Fibroblast of mammary gland (primary cell): ENCODE data around the gene MROH2B.

Experiments
- DNase-seq: peaks from one replicate; pipeline ENCODE4 v3.0.0-alpha.2; 2010; ENCODE audit warnings: low read depth
- H3K4me3 ChIP-seq: 2 replicates; pipeline ENCODE4 v1.5.1; 2011; ENCODE audit warnings: low read depth, mild to moderate bottlenecking, low read length, moderate library complexity; ENCODE audit not compliant: control insufficient read depth
- CTCF ChIP-seq: conservative IDR thresholded peaks from 2 replicates; pipeline ENCODE4 v1.5.1; 2011; ENCODE audit warnings: low read depth, low read length, inconsistent platforms; ENCODE audit not compliant: control insufficient read depth, insufficient read depth

The MROH2B gene

DNA sequence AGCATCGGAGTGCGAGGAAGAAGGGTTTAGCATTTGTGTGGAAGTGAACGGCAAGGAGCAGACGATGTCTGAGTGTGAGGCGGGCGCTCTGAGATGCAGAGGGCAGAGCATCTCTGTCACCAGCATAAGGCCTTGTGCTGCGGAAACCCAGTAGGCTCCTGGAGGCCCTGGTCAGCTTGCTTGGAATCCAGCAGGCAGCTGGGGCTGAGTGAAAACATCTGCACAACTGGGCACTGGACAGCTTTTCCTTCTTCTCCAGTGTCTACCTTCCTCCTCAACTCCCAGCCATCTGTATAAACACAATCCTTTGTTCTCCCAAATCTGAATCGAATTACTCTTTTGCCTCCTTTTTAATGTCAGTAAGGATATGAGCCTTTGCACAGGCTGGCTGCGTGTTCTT is 89.7 kb downstream of the MROH2B start:
- no peak for DNase-seq
- TF ChIP-seq CTCF = no peak
- H3K4me3 ChIP-seq = no peak overlapping the region

- TF ChIP-seq CTCF = no peak
- H3K4me3 ChIP-seq = no peak overlapping the region
- DNase-seq = no peak
Observed at GRCh38 chr5:40976836-40977235, 94.3 kb downstream of the MROH2B start.

- no peak for DNase-seq
- no peak for TF ChIP-seq CTCF
- H3K4me3 ChIP-seq = no peak overlapping the region
Observed at GRCh38 chr5:40976041-40976440, 95.1 kb downstream of the MROH2B start.

DNA sequence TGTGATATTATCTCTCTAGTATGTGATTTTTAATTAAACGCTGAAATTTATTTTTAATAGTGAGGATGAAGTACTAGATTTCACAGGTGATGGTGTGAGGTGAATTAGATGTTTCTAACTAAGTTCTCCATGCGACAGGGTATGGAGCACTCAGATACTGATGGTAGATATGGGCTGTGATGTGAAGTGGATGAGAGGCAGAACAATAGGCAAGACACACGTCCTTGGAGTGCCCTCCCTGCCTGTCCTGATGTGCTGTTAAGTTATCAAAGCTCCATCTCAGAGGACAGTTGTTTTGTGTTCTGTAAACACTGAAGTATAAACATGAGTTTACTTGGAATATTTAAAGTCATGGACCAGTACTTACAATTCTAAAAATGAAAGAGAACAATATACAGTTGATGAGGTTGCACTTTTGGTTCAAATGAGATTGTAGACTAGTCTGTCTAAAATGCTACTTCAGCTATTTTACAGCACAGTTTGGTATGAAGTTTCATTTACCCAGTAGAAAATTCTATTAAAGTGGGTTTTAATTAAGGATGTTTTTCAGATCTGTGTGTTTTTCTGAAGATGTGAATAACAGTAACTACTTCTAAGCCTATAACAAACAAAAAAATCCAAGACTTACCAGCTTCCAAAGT is 97.7 kb downstream of the MROH2B start:
- H3K4me3 ChIP-seq = no peak overlapping the region
- TF ChIP-seq CTCF = no peak
- DNase-seq = no peak

DNA sequence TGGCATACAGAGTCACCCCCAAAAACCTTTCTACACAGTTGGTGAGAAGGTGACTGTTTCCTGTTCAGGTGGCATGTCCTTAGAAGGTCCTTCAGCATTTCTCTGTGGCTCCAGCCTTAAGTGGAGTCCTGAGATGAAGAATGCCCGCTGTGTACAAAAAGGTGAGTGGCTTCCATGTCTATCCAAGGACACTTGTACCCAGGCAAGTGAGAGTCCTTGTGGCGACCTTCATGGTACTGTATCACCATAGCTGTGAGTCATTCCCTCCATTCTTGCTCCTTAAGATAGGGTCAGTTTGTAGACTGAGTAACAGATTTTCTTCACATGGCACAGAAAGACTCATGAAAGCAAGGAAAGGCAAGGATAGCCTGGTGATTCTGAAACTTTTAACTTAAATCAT is 98.7 kb downstream of the MROH2B start:
- no peak for DNase-seq
- H3K4me3 ChIP-seq = no peak overlapping the region
- TF ChIP-seq CTCF = no peak

- peak; percentile 33 for DNase-seq
- TF ChIP-seq CTCF = no peak
- no peak overlapping the region for H3K4me3 ChIP-seq
Observed at GRCh38 chr5:40962207-40962955, 108.8 kb downstream of the MROH2B start.
